ENCODE data around the gene IMPA2. TPM values are rescaled to one million over a fixed set of nuclear protein-coding genes. Genes with fewer than 3 reads are reported as not detected.

The IMPA2 gene
- total and polyA plus RNA-seq, 2 of the 13 experiments (the other 11 are each of a cell fraction or from before 2014, with no cell fraction given): 37.8 to 71.8 TPM

GRCh38 chr18:12013186-12013916 is 32.0 kb downstream of the IMPA2 start:
- H3K4me3 ChIP-seq (replicated peaks in 1 of 3; ENCODE audit: insufficient read depth in 1 of 3, low read depth in 2 of 3, low read length in 3 of 3): no peak overlapping the region
- H3K9me3 ChIP-seq (ENCODE audit: low read length): no peaks in the 10 kb centered on the region
- TF ChIP-seq FOXJ3 (CRISPR knock-in tag; IDR thresholded peaks at IDR 0.05; ENCODE audit: borderline replicate concordance) (no peak), DNMT1 (CRISPR knock-in tag; IDR thresholded peaks at IDR 0.05) (no peak), MAFK (conservative IDR thresholded peaks at IDR 0.05 in 1 of 2, IDR thresholded peaks at IDR 0.05 in 1 of 2; ENCODE audit: low read length in 2 of 2) (peak in 1 of 2 experiments; percentile 28; a peak in 1 of 4 replicates)
- no TSS peak for BruUV-seq (replicated peaks)
- H3K4me1 ChIP-seq (ENCODE audit: insufficient read depth, low read length): peaks cover 16% of the 10 kb centered on the region
- ATAC-seq: no peak
- no peak for FAIRE-seq
- in situ Hi-C loops (cut with HindIII; ENCODE audit: extremely low pct_ligation_motif_present, low pct_unique_long_range_greater_than_20kb): no loop called here
- whole genome bisulfite sequencing (ENCODE audit: low lambda C conversion rate): 97% methylated on average over 17 of the region's 20 CpGs
- H3K27ac ChIP-seq (ENCODE audit: extremely low read length, insufficient read depth, low read length): no peak overlapping the region
- ChIA-PET POLR2A (interaction anchor here (1.0 to 1.7 kb wide), 2 partner anchors 8 to 32 kb away, joined by 3 to 5 read pairs; partner anchors contain the start of gene IMPA2), CTCF (ENCODE audit: low intra/inter-chr PET ratio, low total read pairs) (no interaction called here)
- H3K9ac ChIP-seq (ENCODE audit: insufficient read depth, low read depth, low read length): no peak overlapping the region
- no peak overlapping the region for H3K4me2 ChIP-seq (ENCODE audit: low read depth, low read length)
- intact Hi-C loops (cut with micrococcal nuclease; ENCODE audit: unreplicated experiment): no loop called here
- peaks cover 6% of the 10 kb centered on the region; the same call in 1 of the 2 replicates for H4K20me1 ChIP-seq (ENCODE audit: insufficient read depth, low read length)
- no peak overlapping the region for H2AFZ ChIP-seq (ENCODE audit: low read length)
- no peaks in the 10 kb centered on the region for H3K79me2 ChIP-seq (ENCODE audit: insufficient read depth, low read length)
- DNase-seq (ENCODE audit: low spot score): no peak
- H3K27me3 ChIP-seq (ENCODE audit: control insufficient read depth in 1 of 2, insufficient read depth in 2 of 2, low read length in 2 of 2): no peaks in the 10 kb centered on the region
- H3K36me3 ChIP-seq (replicated peaks in 1 of 2; ENCODE audit: control insufficient read depth in 1 of 2, insufficient read depth in 2 of 2, low read length in 2 of 2): peaks cover 18 to 72% of the 10 kb centered on the region in 2 experiments; a peak in 4 of 5 replicates

- Histone ChIP-seq H3K79me2 (ENCODE audit: insufficient read depth, low read length) (no peaks in the 10 kb centered on the region), H2AFZ (ENCODE audit: low read length) (no peak overlapping the region), H3K4me1 (ENCODE audit: insufficient read depth, low read length) (peaks cover 8% of the 10 kb centered on the region), H3K9ac (ENCODE audit: insufficient read depth, low read depth, low read length) (no peak overlapping the region), H3K36me3 (replicated peaks in 1 of 2; ENCODE audit: control insufficient read depth in 1 of 2, insufficient read depth in 2 of 2, low read length in 2 of 2) (peaks cover 20 to 74% of the 10 kb centered on the region in 2 experiments; a peak in 4 of 5 replicates), H3K27ac (ENCODE audit: extremely low read length, insufficient read depth, low read length) (no peak overlapping the region), H3K9me3 (ENCODE audit: low read length) (no peaks in the 10 kb centered on the region), H3K27me3 (ENCODE audit: control insufficient read depth in 1 of 2, insufficient read depth in 2 of 2, low read length in 2 of 2) (no peaks in the 10 kb centered on the region), H4K20me1 (ENCODE audit: insufficient read depth, low read length) (no peaks in the 10 kb centered on the region; the same call in 1 of the 2 replicates), H3K4me3 (replicated peaks in 1 of 3; ENCODE audit: insufficient read depth in 1 of 3, low read depth in 2 of 3, low read length in 3 of 3) (no peak overlapping the region), H3K4me2 (ENCODE audit: low read depth, low read length) (no peak overlapping the region)
- no TSS peak for BruUV-seq (replicated peaks)
- intact Hi-C loops (cut with micrococcal nuclease; ENCODE audit: unreplicated experiment): no loop called here
- ChIA-PET POLR2A (no interaction called here), CTCF (ENCODE audit: low intra/inter-chr PET ratio, low total read pairs) (no interaction called here)
- no peak for TF ChIP-seq ZNF44 (CRISPR knock-in tag; IDR thresholded peaks at IDR 0.05)
- no peak for TF ChIP-seq FOXA3 (CRISPR knock-in tag; IDR thresholded peaks at IDR 0.05)
- no peak for TF ChIP-seq KLF11 (CRISPR knock-in tag; IDR thresholded peaks at IDR 0.05)
- TF ChIP-seq SMAD3 (CRISPR knock-in tag; IDR thresholded peaks at IDR 0.05): no peak
- TF ChIP-seq JUN (CRISPR knock-in tag; IDR thresholded peaks at IDR 0.05): no peak
- no peak for TF ChIP-seq NFAT5 (CRISPR knock-in tag; IDR thresholded peaks at IDR 0.05)
- TF ChIP-seq IRF9 (CRISPR knock-in tag; IDR thresholded peaks at IDR 0.05; ENCODE audit: borderline replicate concordance): no peak
- no peak for TF ChIP-seq MEIS1 (CRISPR knock-in tag; IDR thresholded peaks at IDR 0.05; ENCODE audit: borderline replicate concordance)
- TF ChIP-seq ZFP1 (CRISPR knock-in tag; IDR thresholded peaks at IDR 0.05): no peak
- ATAC-seq (no peak), FAIRE-seq (no peak), DNase-seq (ENCODE audit: low spot score) (no peak)
- in situ Hi-C loops (cut with HindIII; ENCODE audit: extremely low pct_ligation_motif_present, low pct_unique_long_range_greater_than_20kb): no loop called here
- 93% methylated on average over 16 of the region's 17 CpGs for WGBS (ENCODE audit: low lambda C conversion rate)
These were observed 32.8 kb downstream of the IMPA2 start for GRCh38 chr18:12014086-12014485.

Measured in HepG2 (cell line).